ENCODE measurements around the gene PLCZ1.
A peak's percentile ranks its signal among the peaks of the same experiment; 100 is the strongest.
"Not testable (repeated sequence)": the region's sequence is repeated elsewhere in the genome, so short reads cannot be mapped to it uniquely, and the experiment has no call there.

PLCZ1 gene

GRCh38 chr12:18703321-18703720 lies 34.5 kb downstream of the PLCZ1 start:
- H3K4me3 ChIP-seq (ENCODE audit: low read length) = no peak overlapping the region
- no peak for TF ChIP-seq CTCF (conservative IDR thresholded peaks at IDR 0.05; ENCODE audit: low read length)
- no peak for DNase-seq (ENCODE audit: low read depth)

- DNase-seq (ENCODE audit: low read depth) = peak; percentile 97
- no peak overlapping the region for H3K4me3 ChIP-seq (ENCODE audit: low read length)
- TF ChIP-seq CTCF (conservative IDR thresholded peaks at IDR 0.05; ENCODE audit: low read length) = no peak
Measured at GRCh38 chr12:18700271-18700670, 37.5 kb downstream of the PLCZ1 start.

GRCh38 chr12:18696971-18697602 lies 40.7 kb downstream of the PLCZ1 start:
- peak; percentile 52 for DNase-seq (ENCODE audit: low read depth)

GRCh38 chr12:18693986-18694385 lies 43.8 kb downstream of the PLCZ1 start:
- DNase-seq (ENCODE audit: low read depth); H3K4me3 ChIP-seq (ENCODE audit: low read length): not testable (repeated sequence)

More at GRCh38 chr12:18696971-18697602, 40.7 kb downstream of the PLCZ1 start:
- TF ChIP-seq CTCF (conservative IDR thresholded peaks at IDR 0.05; ENCODE audit: low read length) = no peak
- no peak overlapping the region for H3K4me3 ChIP-seq (ENCODE audit: low read length)

- DNase-seq (ENCODE audit: low read depth) = peak; percentile 71
- H3K4me3 ChIP-seq (ENCODE audit: low read length) = no peak overlapping the region
- no peak for TF ChIP-seq CTCF (conservative IDR thresholded peaks at IDR 0.05; ENCODE audit: low read length)
Measured at GRCh38 chr12:18690653-18691052, 47.2 kb downstream of the PLCZ1 start.

- no peak overlapping the region for H3K4me3 ChIP-seq (ENCODE audit: low read length)
- no peak for TF ChIP-seq CTCF (conservative IDR thresholded peaks at IDR 0.05; ENCODE audit: low read length)
- DNase-seq (ENCODE audit: low read depth) = no peak
Measured at GRCh38 chr12:18689771-18690170, 48.0 kb downstream of the PLCZ1 start.

GRCh38 chr12:18684430-18684829 lies 53.4 kb downstream of the PLCZ1 start:
- TF ChIP-seq CTCF (conservative IDR thresholded peaks at IDR 0.05; ENCODE audit: low read length) = no peak
- no peak overlapping the region for H3K4me3 ChIP-seq (ENCODE audit: low read length)
- DNase-seq (ENCODE audit: low read depth) = peak; percentile 75
